ENCODE measurements around the gene FZD7.

Gene FZD7

DNA sequence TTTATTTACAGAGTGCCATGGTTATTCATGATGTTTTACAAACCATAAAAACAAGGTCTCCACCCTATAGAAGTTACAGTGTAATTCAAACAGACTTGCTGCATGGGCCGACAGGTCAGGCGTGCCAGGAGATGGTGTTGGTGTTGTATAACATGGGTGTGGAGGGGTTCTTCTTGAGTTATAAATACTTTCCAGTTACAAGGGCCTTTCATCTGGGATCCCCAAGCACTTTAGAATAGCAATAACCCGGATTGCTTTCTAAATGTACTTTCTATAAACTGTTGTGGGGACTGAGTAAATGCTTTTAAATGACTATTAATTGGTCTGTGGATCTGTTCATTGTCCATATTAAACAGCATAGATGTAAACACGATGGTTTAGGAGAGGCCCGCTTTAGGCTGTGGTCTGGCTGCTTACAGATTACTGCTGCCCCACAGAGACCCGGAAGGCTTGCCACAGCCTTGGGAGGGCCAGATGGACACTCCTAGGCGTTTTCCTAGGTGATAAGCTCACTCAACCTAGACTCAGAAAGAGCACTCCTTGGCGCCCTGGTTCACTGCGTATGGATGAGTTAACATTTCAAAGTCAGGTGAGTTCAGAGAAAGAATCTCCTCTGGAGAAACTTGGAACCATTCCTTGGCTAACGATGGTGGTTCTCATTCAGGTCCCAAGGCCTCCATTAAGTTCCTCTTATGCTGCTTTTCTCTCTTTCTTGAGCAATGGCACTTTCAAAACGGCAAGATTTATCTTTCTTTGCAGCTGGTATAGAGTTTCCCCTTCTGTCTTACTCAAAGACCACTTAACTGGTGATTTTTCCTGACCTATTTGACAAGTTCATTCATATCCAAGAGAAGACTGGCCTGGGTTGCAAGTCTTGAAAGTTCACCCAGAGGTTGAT lies 35.8 kb downstream of the FZD7 start:
- DNase-seq = no peak

DNA sequence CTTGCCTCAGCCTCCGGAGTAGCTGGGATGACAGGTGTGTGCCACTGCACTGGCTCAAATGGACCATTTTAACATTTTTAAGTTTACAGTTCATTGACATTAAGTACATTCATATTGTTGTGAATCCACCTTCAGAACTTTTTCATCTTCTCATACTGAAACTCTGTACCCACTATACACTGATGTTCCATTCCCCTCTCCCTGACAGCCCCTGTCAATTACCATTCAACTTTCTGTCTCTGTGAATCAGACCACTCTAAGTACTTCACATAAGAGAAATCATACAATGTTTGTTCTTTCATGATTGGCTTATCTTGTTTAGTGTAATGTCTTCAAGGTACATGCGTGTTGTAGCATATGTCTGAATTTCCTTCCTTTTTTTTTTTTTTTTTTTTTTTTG lies 37.5 kb downstream of the FZD7 start:
- no peak for DNase-seq

DNA sequence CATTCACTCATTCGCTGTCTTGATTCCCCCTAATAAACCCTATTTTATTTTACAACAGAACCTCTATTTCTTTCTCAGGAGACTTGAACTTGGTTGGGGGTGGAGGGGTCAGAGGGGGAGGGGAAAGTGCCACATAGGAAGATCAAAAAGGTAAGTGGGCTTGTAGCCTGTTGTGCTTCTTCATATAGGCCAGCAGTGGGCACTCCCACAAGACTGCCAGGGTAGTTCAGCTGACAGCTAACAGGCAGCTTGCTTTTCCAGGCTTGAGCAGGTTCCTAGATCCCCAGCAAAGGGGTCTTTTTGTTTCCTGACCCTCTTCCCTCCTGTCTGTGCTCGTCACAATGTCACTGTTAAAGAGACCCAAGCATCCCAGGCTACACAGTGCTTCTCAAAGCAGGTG lies 38.6 kb downstream of the FZD7 start:
- no peak for DNase-seq

DNA sequence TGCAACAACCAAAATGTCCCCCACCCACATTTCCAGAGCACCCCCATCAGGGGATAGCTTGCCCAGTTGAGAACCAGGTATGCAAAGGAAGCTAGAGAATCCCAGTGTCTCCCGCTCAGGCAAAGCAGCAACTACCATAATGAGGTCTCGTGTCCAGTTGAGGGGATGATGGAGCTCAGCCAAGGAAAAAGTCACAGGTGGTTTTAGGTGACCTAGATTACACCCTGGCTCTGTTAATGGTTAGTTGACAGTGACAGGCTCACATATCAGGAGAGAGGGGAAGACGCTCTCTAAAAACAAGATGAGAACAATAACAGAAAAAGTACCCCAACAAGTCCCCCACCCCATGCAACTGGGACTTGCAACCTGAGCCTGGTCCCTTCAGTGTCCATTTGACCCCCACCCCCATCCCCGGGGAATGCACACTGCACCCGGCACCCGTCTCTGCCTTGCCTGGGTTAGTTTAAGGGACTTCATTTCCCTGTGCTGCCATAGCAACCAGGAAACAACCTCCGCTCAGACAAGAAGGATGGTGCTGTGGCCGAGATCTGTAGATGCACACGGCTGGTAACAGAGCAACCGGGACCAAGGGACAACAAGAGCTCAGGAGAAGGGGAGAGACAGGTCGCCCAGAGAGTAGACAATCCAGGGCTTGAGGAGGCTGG lies 39.2 kb downstream of the FZD7 start, which contains the start of gene KIAA2012:
KIAA2012 (plus strand) TSS at position 519 of the 665 bp plus-strand sequence. CDS start 373 bp downstream, outside the sequence.
- DNase-seq = no peak

DNA sequence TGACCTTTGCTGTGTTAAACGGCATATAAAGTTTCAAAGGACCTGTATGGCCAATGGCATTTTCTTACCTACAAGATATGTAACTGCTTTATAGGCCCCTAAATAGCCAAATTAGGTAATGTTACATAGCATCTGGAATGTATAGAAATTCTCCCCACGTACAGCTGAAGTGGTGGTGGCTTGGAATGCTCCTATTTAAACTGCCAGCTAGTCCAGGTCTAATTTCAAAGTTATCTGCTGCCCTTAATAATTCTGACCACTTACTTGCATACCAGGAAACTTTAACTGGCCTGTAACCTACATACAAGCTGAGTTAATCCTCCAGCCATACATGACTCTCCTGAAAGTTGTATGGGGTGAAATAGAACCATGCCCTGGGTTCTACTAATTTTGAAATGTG lies 40.7 kb downstream of the FZD7 start:
- DNase-seq = no peak

DNA sequence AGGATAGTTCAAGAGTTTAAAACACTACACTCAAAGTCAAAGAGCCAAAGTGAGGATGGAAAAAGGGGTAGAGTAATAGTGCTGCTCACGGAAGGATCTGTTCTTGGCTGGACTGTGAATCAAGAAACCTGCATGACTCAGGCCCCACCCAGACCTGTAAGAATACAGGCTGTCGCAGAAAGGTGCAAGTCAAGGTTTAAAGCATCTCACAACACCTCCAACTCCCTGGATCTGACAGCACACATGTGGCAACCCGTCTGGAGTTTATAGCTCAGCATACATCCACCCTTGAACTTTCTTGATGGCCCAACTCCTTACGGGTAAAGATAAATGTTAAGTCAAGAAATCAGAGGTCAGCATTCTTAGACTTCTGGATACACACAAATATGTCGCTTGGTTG lies 45.7 kb downstream of the FZD7 start:
- no peak for DNase-seq

DNA sequence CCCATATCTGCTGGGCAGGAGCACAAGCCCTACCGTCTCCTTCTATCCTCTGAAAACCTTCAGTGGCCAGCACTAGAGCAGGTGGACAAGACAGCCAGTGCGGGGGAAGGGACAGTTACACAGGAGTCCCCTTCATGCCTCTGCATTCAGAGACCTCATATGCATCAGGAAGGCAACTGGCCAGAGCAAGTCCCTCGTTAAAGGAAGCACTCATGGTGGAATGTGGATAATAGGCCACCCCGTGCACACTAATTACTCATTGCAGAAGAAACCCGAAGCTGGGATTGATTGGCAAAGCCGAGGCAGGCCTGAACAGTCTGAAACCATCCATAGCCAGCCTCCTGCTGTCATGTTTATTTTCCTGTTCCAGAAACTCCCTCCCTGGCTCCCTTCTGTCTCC lies 50.6 kb downstream of the FZD7 start:
- no peak for DNase-seq
